Naive thymus-derived CD4-positive, alpha-beta T cell (primary cell): ENCODE results near the gene ANKRD42. TPM values are rescaled to one million over a fixed set of nuclear protein-coding genes. Genes with fewer than 3 reads are reported as not detected.
A peak's percentile ranks its signal among the peaks of the same experiment; 100 is the strongest.

Source experiments
- ATAC-seq: fragments of 150-1000 bp; cut with Tn5 transposase; 2 replicates; pipeline ENCODE4 v1.10.0; 2021; ENCODE audit warnings: mild to moderate bottlenecking, moderate library complexity
- CTCF ChIA-PET: fragments of 350-600 bp; sonication (Branson Sonifier 250); formaldehyde crosslinking; loops from one replicate; lab custom pipeline; 2021; ENCODE audit warnings: antibody characterized with exemption; lab: Charles Lee
- POLR2A ChIA-PET: fragments of 350-600 bp; sonication (Branson Sonifier 250); formaldehyde crosslinking; loops from one replicate; lab custom pipeline; 2021; ENCODE audit warnings: antibody characterized with exemption, inconsistent platforms; lab: Charles Lee
- DNase-seq, 9 donors: peaks; one replicate each; pipeline versions ENCODE4 v3.0.0 to v3.0.0-alpha.2; 2020 to 2022; ENCODE audit warnings: mixed read lengths in 1 of 9
- H3K27ac ChIP-seq: one replicate; pipeline ENCODE4 v1.7.0; 2013; ENCODE audit warnings: mild to moderate bottlenecking, low read depth, low read length, moderate library complexity
- H3K27me3 ChIP-seq, 2 donors: one replicate each; pipeline ENCODE4 v1.7.0; 2013; ENCODE audit warnings: low read length in 2 of 2, mild to moderate bottlenecking in 2 of 2, moderate library complexity in 2 of 2; ENCODE audit not compliant: control insufficient read depth in 2 of 2, insufficient read depth in 2 of 2
- H3K36me3 ChIP-seq, 3 experiments: 1 replicate in 2 of 3; 2 replicates in 1 of 3; pipeline ENCODE4 v1.7.0; 2013; ENCODE audit warnings: low read length in 3 of 3, mild to moderate bottlenecking in 3 of 3, moderate library complexity in 1 of 3; ENCODE audit not compliant: insufficient read depth in 3 of 3, control insufficient read depth in 2 of 3
- H3K4me1 ChIP-seq, 2 donors: one replicate each; pipeline ENCODE4 v1.7.0; 2013; ENCODE audit warnings: low read length in 2 of 2, mild to moderate bottlenecking in 2 of 2, moderate library complexity in 1 of 2; ENCODE audit not compliant: control insufficient read depth in 2 of 2, insufficient read depth in 2 of 2
- H3K4me3 ChIP-seq: 2 replicates; pipeline ENCODE4 v1.7.0; 2013; ENCODE audit warnings: mild to moderate bottlenecking, low read length
- H3K9me3 ChIP-seq, 3 experiments: 1 replicate in 2 of 3; 2 replicates in 1 of 3; pipeline ENCODE4 v1.7.0; 2013; ENCODE audit warnings: low read length in 3 of 3; ENCODE audit not compliant: control insufficient read depth in 2 of 3
- H3K27ac Mint-ChIP-seq, 9 donors: one replicate each; pipeline ENCODE4 v1.8.0; 2020 to 2022; ENCODE audit warnings: mixed read lengths in 9 of 9, mild to moderate bottlenecking in 8 of 9, moderate library complexity in 5 of 9, inconsistent platforms in 2 of 9
- H3K27me3 Mint-ChIP-seq, 5 donors: one replicate each; pipeline ENCODE4 v1.8.0; 2021 to 2022; ENCODE audit warnings: mixed read lengths in 5 of 5, mild to moderate bottlenecking in 1 of 5
- H3K36me3 Mint-ChIP-seq, 5 donors: one replicate each; pipeline ENCODE4 v1.8.0; 2020 to 2022; ENCODE audit warnings: mixed read lengths in 5 of 5, mild to moderate bottlenecking in 3 of 5, inconsistent platforms in 1 of 5
- H3K4me1 Mint-ChIP-seq, 7 donors: one replicate each; pipeline ENCODE4 v1.8.0; 2020 to 2022; ENCODE audit warnings: mixed read lengths in 7 of 7, mild to moderate bottlenecking in 3 of 7, inconsistent platforms in 1 of 7
- H3K4me3 Mint-ChIP-seq, 10 donors: one replicate each; pipeline ENCODE4 v1.8.0; 2020 to 2022; ENCODE audit warnings: mild to moderate bottlenecking in 10 of 10, mixed read lengths in 10 of 10, moderate library complexity in 6 of 10, inconsistent platforms in 2 of 10
- H3K9me3 Mint-ChIP-seq, 11 donors: one replicate each; pipeline ENCODE4 v1.8.0; 2020 to 2022; ENCODE audit warnings: mixed read lengths in 11 of 11, mild to moderate bottlenecking in 4 of 11, inconsistent platforms in 1 of 11, moderate library complexity in 1 of 11
- intact Hi-C, 2 donors: fragments of 100-400 bp; cut with micrococcal nuclease; formaldehyde crosslinking; loops; one replicate each; pipeline ENCODE4 v1.15.1; 2023
- polyA plus RNA-seq, 2 donors: library from polyadenylated mRNA; unstranded; fragments of 300-500 nt; fragmentation: Illumina TruSeq; gene quantifications; one replicate each; pipeline ENCODE4 v1.2.3, GENCODE V29; 2021
- total RNA-seq, 6 experiments: library from RNA in 5 of 6; stranded (reverse) in 5 of 6; gene quantifications; 1 replicate in 5 of 6; 2 replicates in 1 of 6; pipeline ENCODE4 v1.2.3 and lab custom pipeline; 2021 to 2026

The ANKRD42 gene
- total and polyA plus RNA-seq, 7 experiments from 2014 or later = 3.1 to 10.9 (median 6.6) TPM

- Mint-ChIP-seq H3K27me3 (no peaks in the 10 kb centered on the region), H3K4me3 (peak overlapping the region in 6 of 10 donors; percentile 0 to 56 (median 29)), H3K36me3 (peaks cover 20 to 69% (median 63%) of the 10 kb centered on the region in 5 donors), H3K4me1 (peaks cover 56 to 100% (median 94%) of the 10 kb centered on the region in 7 donors), H3K9me3 (peaks cover 0 to 5% (median 0%) of the 10 kb centered on the region in 11 donors), H3K27ac (peak overlapping the region in 7 of 9 donors; percentile 3 to 99 (median 25))
- Histone ChIP-seq H3K4me1 (peaks cover 45 to 46% of the 10 kb centered on the region in 2 donors), H3K27ac (no peak overlapping the region), H3K4me3 (no peak overlapping the region), H3K9me3 (no peaks in the 10 kb centered on the region), H3K27me3 (no peaks in the 10 kb centered on the region), H3K36me3 (peaks cover 5 to 37% (median 30%) of the 10 kb centered on the region in 3 experiments)
- DNase-seq (no peak), ATAC-seq (no peak)
- intact Hi-C loops = loop anchor here in 1 of 2 donors (1.0 kb wide), 1 partner anchor 8 kb away; no protein-coding TSS in a partner anchor
- POLR2A ChIA-PET = interaction anchor here (0.8 to 4.4 kb wide), 3 partner anchors 9 to 120 kb away, joined by 3 to 47 read pairs (median 3); partner anchors contain the start of genes CCDC90B and PCF11
- CTCF ChIA-PET = interaction anchor here (0.6 kb wide), 1 partner anchor 10 kb away, joined by 3 read pairs; the partner anchor contains the start of gene PCF11
These were observed 27.2 kb upstream of the ANKRD42 start for GRCh38 chr11:83166193-83166866.

- peak overlapping the region in 4 of 9 donors; percentile 32 to 69 (median 34) for H3K27ac Mint-ChIP-seq
These were observed 24.8 kb upstream of the ANKRD42 start for GRCh38 chr11:83168756-83169155.

GRCh38 chr11:83170865-83171264 is 22.6 kb upstream of the ANKRD42 start:
- Histone ChIP-seq H3K4me3 (peak overlapping the region; percentile 31), H3K27ac (peak overlapping the region; percentile 19), H3K4me1 (peaks cover 43 to 60% of the 10 kb centered on the region in 2 donors), H3K9me3 (no peaks in the 10 kb centered on the region), H3K27me3 (no peaks in the 10 kb centered on the region), H3K36me3 (peaks cover 10 to 47% (median 28%) of the 10 kb centered on the region in 3 experiments)
- CTCF ChIA-PET = no interaction called here
- Mint-ChIP-seq H3K27me3 (no peaks in the 10 kb centered on the region), H3K4me3 (peak overlapping the region; percentile 69 to 86 (median 81)), H3K27ac (peak overlapping the region in 6 of 9 donors; percentile 24 to 63 (median 38)), H3K36me3 (peaks cover 17 to 61% (median 54%) of the 10 kb centered on the region in 5 donors), H3K4me1 (peaks cover 54 to 98% (median 82%) of the 10 kb centered on the region in 7 donors), H3K9me3 (peaks cover 0 to 5% (median 0%) of the 10 kb centered on the region in 11 donors)
- intact Hi-C loops = loop anchor here (1.0 to 5.0 kb wide), 3 partner anchors 9 to 264 kb away; no protein-coding TSS in a partner anchor
- ATAC-seq (no peak), DNase-seq (no peak)
- POLR2A ChIA-PET = interaction anchor here (4.0 kb wide), 1 partner anchor 13 kb away, joined by 62 read pairs; the partner anchor contains the start of gene PCF11

More at GRCh38 chr11:83168756-83169155, 24.8 kb upstream of the ANKRD42 start:
- H3K4me3 Mint-ChIP-seq = peak overlapping the region in 7 of 10 donors; percentile 27 to 85 (median 43)
- Histone ChIP-seq H3K9me3 (no peaks in the 10 kb centered on the region), H3K27me3 (no peaks in the 10 kb centered on the region), H3K36me3 (peaks cover 5 to 44% (median 30%) of the 10 kb centered on the region in 3 experiments), H3K27ac (no peak overlapping the region), H3K4me3 (no peak overlapping the region), H3K4me1 (peaks cover 43 to 46% of the 10 kb centered on the region in 2 donors)
- CTCF ChIA-PET = interaction anchor here (1.3 kb wide), 1 partner anchor 9 kb away, joined by 3 read pairs; no protein-coding TSS in a partner anchor
- ATAC-seq (no peak), DNase-seq (no peak)
- peaks cover 50 to 99% (median 87%) of the 10 kb centered on the region in 7 donors for H3K4me1 Mint-ChIP-seq
- no peaks in the 10 kb centered on the region for H3K27me3 Mint-ChIP-seq
- H3K9me3 Mint-ChIP-seq = peaks cover 0 to 5% (median 0%) of the 10 kb centered on the region in 11 donors
- intact Hi-C loops = no loop called here
- peaks cover 20 to 70% (median 62%) of the 10 kb centered on the region in 5 donors for H3K36me3 Mint-ChIP-seq
- POLR2A ChIA-PET = interaction anchor here (1.5 to 4.4 kb wide), 2 partner anchors 11 to 265 kb away, joined by 4 to 47 read pairs; partner anchors contain the start of gene PCF11

GRCh38 chr11:83172551-83172950 is 21.0 kb upstream of the ANKRD42 start:
- Histone ChIP-seq H3K36me3 (peaks cover 22 to 39% (median 24%) of the 10 kb centered on the region in 3 experiments), H3K4me1 (peaks cover 46 to 60% of the 10 kb centered on the region in 2 donors), H3K9me3 (no peaks in the 10 kb centered on the region), H3K27ac (no peak overlapping the region), H3K4me3 (no peak overlapping the region), H3K27me3 (no peaks in the 10 kb centered on the region)
- POLR2A ChIA-PET = interaction anchor here (0.6 to 4.0 kb wide), 2 partner anchors 15 to 408 kb away, joined by 3 to 62 read pairs; partner anchors contain the start of gene PCF11
- peaks cover 14 to 59% (median 50%) of the 10 kb centered on the region in 5 donors for H3K36me3 Mint-ChIP-seq
- DNase-seq (no peak), ATAC-seq (no peak)
- H3K4me3 Mint-ChIP-seq = peak overlapping the region; percentile 48 to 85 (median 72)
- intact Hi-C loops = loop anchor here in 1 of 2 donors (1.0 to 5.0 kb wide), 2 partner anchors 10 to 265 kb away; no protein-coding TSS in a partner anchor
- H3K4me1 Mint-ChIP-seq = peaks cover 51 to 97% (median 86%) of the 10 kb centered on the region in 7 donors
- peaks cover 0 to 3% (median 0%) of the 10 kb centered on the region in 11 donors for H3K9me3 Mint-ChIP-seq
- H3K27me3 Mint-ChIP-seq = no peaks in the 10 kb centered on the region
- CTCF ChIA-PET = interaction anchor here (1.1 kb wide), 1 partner anchor 305 kb away, joined by 4 read pairs; no protein-coding TSS in a partner anchor
- peak overlapping the region in 1 of 9 donors; percentile 56 for H3K27ac Mint-ChIP-seq

GRCh38 chr11:83174008-83174407 is 19.5 kb upstream of the ANKRD42 start:
- peaks cover 39 to 51% of the 10 kb centered on the region in 2 donors for H3K4me1 ChIP-seq
- no peak overlapping the region for H3K4me3 ChIP-seq
- peak overlapping the region in 9 of 10 donors; percentile 2 to 85 (median 55) for H3K4me3 Mint-ChIP-seq
- no peaks in the 10 kb centered on the region for H3K9me3 ChIP-seq
- no peak overlapping the region for H3K27ac ChIP-seq
- H3K27me3 ChIP-seq = no peaks in the 10 kb centered on the region
- H3K4me1 Mint-ChIP-seq = peaks cover 36 to 85% (median 72%) of the 10 kb centered on the region in 7 donors
- intact Hi-C loops = loop anchor here in 1 of 2 donors (5.0 kb wide), 1 partner anchor 267 kb away; no protein-coding TSS in a partner anchor
- peak overlapping the region in 3 of 9 donors; percentile 33 to 76 (median 36) for H3K27ac Mint-ChIP-seq
- peaks cover 11 to 46% (median 37%) of the 10 kb centered on the region in 5 donors for H3K36me3 Mint-ChIP-seq
- no peaks in the 10 kb centered on the region for H3K9me3 Mint-ChIP-seq
- ATAC-seq = peak; percentile 37
- POLR2A ChIA-PET = interaction anchor here (0.6 to 4.0 kb wide), 6 partner anchors 11 to 272 kb away, joined by 3 to 62 read pairs (median 4); partner anchors contain the start of genes DDIAS and PCF11
- H3K36me3 ChIP-seq = peaks cover 15 to 38% (median 30%) of the 10 kb centered on the region in 3 experiments
- DNase-seq = no peak
- CTCF ChIA-PET = interaction anchor here (0.6 to 0.7 kb wide), 2 partner anchors 10 to 56 kb away, joined by 3 to 6 read pairs; no protein-coding TSS in a partner anchor
- no peaks in the 10 kb centered on the region for H3K27me3 Mint-ChIP-seq
